UCSD-AML1 (cell line): ENCODE results near the gene NLGN4X.

Source experiments
- DNase-seq: peaks from one replicate; lab custom pipeline; 2025; ENCODE audit not compliant: unreplicated experiment; lab: John Stamatoyannopoulos, UW

Gene NLGN4X

GRCh38 chrX:5876984-5877596, 351.6 kb downstream of the NLGN4X start:
- DNase-seq = peak; percentile 17

- no peak for DNase-seq
These were observed 358.4 kb downstream of the NLGN4X start for GRCh38 chrX:5870238-5870637.

GRCh38 chrX:5869786-5870185, 358.9 kb downstream of the NLGN4X start:
- no peak for DNase-seq

- no peak for DNase-seq
These were observed 360.9 kb downstream of the NLGN4X start for GRCh38 chrX:5867778-5868177.

- DNase-seq = no peak
These were observed 371.4 kb downstream of the NLGN4X start for GRCh38 chrX:5857232-5857631.

- no peak for DNase-seq
These were observed 375.7 kb downstream of the NLGN4X start for GRCh38 chrX:5852941-5853340.

- DNase-seq = no peak
These were observed 386.1 kb downstream of the NLGN4X start for GRCh38 chrX:5842601-5843000.
